Measurements from ENCODE around the gene KIF25. TPM values are rescaled to one million over a fixed set of nuclear protein-coding genes. Genes with fewer than 3 reads are reported as not detected.
"Not testable (repeated sequence)": the region's sequence is repeated elsewhere in the genome, so short reads cannot be mapped to it uniquely, and the experiment has no call there.

Gene KIF25
- total RNA-seq, 1 experiment from 2014 or later = not detected

GRCh38 chr6:167995731-167996151 lies 1.7 kb upstream of the KIF25 start:
- no peak for DNase-seq (ENCODE audit: low read depth)

GRCh38 chr6:167996424-167997199 lies 859 bp upstream of the KIF25 start:
- DNase-seq (ENCODE audit: low read depth) = no peak

DNA sequence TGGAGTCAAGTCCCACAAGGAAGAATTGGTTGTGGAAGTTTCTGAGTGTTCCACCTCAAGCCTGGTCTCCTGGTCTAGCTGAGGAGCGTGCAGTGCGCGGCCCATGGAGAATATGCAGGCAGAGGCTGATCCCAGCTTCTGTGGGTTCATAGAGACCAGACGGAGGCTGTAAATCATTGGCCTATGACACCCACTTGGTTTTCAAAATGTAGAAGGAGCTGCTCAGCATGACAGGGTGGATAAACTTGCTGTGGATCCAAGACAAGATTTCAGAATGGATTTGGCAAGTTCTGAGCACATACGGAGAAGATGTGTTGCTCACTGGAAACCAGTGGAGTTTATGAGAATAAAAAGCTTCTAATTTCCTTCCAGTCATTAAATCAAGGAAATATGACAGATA lies 744 bp downstream of the KIF25 start:
- no peak for DNase-seq (ENCODE audit: low read depth)

- no peak for DNase-seq (ENCODE audit: low read depth)
These were observed 2.9 kb downstream of the KIF25 start for GRCh38 chr6:168000198-168001028.

GRCh38 chr6:168001029-168001332 lies 3.5 kb downstream of the KIF25 start:
- DNase-seq (ENCODE audit: low read depth) = no peak

DNA sequence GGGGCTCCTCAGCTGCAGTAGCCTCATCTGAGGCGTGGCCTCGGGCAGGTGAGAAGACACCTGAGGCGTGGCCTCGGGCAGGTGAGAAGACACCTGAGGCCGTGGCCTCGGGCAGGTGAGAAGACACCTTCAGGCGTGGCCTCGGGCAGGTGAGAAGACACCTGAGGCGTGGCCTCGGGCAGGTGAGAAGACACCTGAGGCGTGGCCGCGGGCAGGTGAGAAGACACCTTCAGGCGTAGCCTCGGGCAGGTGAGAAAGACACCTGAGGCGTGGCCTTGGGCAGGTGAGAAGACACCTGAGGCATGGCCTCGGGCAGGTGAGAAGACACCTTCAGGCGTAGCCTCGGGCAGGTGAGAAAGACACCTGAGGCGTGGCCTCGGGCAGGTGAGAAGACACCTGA lies 4.0 kb downstream of the KIF25 start:
- DNase-seq (ENCODE audit: low read depth) = not testable (repeated sequence)

- no peak for DNase-seq (ENCODE audit: low read depth)
These were observed 5.3 kb downstream of the KIF25 start for GRCh38 chr6:168002804-168003203.

DNA sequence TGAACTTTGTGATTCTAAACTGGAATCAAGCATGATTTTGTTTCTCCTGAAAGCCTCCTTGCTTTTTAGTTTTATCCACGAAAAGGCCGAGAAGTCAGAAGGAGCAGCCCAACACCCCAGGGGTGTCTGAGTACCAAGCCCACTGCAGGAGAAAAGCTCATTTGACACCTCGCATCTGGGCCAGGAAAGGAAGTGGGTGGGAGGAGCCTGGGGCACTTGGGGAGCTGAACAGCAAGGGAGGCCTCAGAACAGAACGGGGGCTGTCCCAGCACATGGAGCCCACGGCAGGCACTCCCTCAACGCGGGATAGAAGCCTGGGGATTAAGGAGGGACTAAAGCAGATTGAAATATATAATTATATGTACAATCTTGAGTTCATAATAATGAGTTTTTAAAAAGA lies 6.6 kb downstream of the KIF25 start:
- no peak for DNase-seq (ENCODE audit: low read depth)

DNA sequence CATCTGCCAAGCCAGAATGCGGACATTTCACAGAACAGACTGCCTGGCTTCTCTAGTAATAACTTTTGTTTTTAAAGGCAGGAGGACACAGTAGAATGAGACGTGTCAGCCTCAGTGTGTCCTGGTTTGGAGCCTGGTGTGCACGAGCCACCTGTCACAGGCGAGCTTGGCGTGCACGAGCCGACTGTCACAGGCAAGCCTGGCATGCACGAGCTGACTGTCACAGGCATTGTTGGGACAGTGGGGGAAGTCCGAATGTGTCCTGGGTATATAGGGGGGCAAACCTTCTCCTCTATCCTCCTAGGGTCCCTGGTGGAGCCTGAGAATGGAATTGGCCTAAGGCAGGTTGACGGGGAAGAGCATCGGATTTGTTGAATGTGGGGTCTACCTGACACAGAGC lies 7.5 kb downstream of the KIF25 start:
- DNase-seq (ENCODE audit: low read depth) = no peak

DNA sequence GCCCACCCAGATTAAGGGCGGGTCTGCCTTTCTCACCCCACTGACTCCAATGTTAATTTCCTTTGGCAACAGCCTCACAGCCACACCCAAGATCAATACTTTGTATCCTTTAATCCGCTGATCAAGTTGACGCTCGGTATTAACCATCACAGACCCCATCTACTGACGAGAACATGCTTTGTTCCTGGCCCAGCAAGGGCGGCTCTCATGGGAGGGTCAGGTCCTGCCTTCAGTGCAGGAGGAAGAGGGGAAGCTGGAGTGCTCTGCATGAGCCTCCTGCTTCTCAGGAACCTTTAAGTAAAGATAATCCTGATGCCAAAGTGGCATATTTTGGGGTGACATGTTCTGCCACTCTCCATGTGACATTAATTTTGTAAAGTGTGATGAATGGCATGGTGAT lies 8.3 kb downstream of the KIF25 start:
- no peak for DNase-seq (ENCODE audit: low read depth)

DNA sequence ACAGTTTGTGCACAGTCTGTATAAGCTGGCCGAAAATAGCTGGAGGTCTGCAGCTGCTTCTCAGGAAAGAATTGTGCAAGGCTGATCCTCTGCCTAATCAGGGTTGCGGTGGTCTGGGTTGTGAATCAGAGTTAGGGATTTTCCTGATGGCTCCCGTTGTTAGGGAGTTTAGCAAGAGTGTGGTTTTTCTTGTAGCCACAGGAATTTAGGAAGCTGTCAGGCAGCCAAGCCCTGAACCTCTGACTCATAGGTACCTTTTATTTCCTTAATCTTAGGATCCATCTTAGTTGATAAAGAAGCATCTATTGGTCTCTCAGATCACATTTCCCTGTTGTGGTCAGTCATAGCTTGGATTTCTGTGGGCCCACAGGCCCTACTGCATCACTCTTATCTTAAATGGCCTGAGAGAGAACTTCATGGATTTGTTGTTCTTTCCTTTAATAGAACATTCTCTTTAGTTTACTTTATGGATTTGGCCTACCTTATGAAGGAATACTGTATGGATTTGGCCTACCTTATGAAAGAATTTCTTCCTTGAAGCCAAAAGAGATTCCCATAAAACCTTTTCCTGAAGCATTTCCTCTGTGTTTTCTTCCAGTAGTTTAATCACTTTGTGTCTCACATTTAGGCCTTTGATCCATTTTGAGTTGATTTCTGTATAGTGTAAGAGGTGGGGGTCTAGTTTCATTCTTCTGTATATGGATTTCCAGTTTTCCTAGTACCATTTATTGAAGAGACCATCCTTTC lies 10.3 kb downstream of the KIF25 start:
- peak; percentile 90 for DNase-seq (ENCODE audit: low read depth)

DNA sequence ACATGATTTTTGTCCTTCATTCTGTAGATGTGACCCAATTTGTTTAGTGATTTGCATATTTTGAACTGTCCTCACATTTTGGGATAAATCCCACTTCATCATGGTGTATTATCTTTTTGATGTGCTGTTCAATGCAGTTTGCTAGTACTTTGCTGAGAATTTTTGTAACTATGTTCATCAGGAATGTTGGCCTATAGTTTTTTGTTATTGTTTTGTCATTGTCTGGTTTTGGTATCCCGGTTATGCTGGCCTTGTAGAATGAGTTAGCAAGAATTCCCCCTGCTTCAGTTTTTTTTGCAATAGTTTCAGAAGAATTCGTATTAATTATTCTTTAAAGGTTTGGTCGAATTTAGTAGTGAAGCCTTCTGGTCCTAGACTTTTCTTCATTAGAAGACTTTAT lies 11.9 kb downstream of the KIF25 start:
- DNase-seq (ENCODE audit: low read depth) = no peak

- DNase-seq (ENCODE audit: low read depth) = no peak
These were observed 13.8 kb downstream of the KIF25 start for GRCh38 chr6:168011291-168011690.

- DNase-seq (ENCODE audit: low read depth) = no peak
These were observed 15.2 kb downstream of the KIF25 start for GRCh38 chr6:168012431-168013249.

- DNase-seq (ENCODE audit: low read depth) = no peak
These were observed 15.9 kb downstream of the KIF25 start for GRCh38 chr6:168013250-168013915.

DNA sequence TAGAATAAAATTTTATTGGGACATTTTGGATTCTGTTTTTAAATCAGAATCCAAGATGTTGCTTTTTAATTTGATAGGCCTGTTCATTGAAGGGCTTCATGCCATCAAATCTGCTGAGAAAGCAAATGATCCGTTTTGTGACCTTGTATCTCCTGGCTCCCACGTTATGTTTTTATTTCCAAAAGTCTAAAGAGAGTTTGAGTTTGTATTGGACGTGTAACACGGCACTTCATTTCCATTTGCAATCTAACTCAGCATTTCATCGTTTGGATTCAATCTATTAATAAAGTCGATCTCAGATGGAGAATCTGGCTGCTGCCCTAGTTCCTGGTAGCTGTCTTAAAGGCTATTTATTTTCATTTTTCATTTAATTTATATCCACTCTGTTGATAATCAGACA lies 17.0 kb downstream of the KIF25 start:
- DNase-seq (ENCODE audit: low read depth) = no peak

GRCh38 chr6:168015009-168015408 lies 17.5 kb downstream of the KIF25 start:
- no peak for DNase-seq (ENCODE audit: low read depth)

- no peak for DNase-seq (ENCODE audit: low read depth)
These were observed 18.2 kb downstream of the KIF25 start for GRCh38 chr6:168015482-168016175.

GRCh38 chr6:168016176-168016620 lies 18.7 kb downstream of the KIF25 start:
- DNase-seq (ENCODE audit: low read depth) = no peak

GRCh38 chr6:168016721-168017525 lies 19.5 kb downstream of the KIF25 start:
- DNase-seq (ENCODE audit: low read depth) = no peak
